Measurements from ENCODE around the gene NFATC2.
"Not testable (repeated sequence)": the region's sequence is repeated elsewhere in the genome, so short reads cannot be mapped to it uniquely, and the experiment has no call there.

The NFATC2 gene

GRCh38 chr20:51354191-51354768 is 188.2 kb downstream of the NFATC2 start:
- no peak for ATAC-seq
- no peak for DNase-seq

GRCh38 chr20:51353491-51353890 is 189.0 kb downstream of the NFATC2 start:
- ATAC-seq (no peak), DNase-seq (no peak)

- ATAC-seq (no peak), DNase-seq (no peak)
Measured at GRCh38 chr20:51352791-51353190, 189.7 kb downstream of the NFATC2 start.

- ATAC-seq: no peak
- DNase-seq: no peak
Measured at GRCh38 chr20:51350941-51351631, 191.4 kb downstream of the NFATC2 start.

GRCh38 chr20:51348876-51349275 is 193.6 kb downstream of the NFATC2 start:
- no peak for ATAC-seq
- no peak for DNase-seq

GRCh38 chr20:51347831-51348230 is 194.7 kb downstream of the NFATC2 start:
- no peak for ATAC-seq
- no peak for DNase-seq

- no peak for ATAC-seq
- no peak for DNase-seq
Measured at GRCh38 chr20:51346686-51347485, 195.6 kb downstream of the NFATC2 start.

- DNase-seq (no peak), ATAC-seq (no peak)
Measured at GRCh38 chr20:51345601-51346101, 196.9 kb downstream of the NFATC2 start.

GRCh38 chr20:51343802-51344201 is 198.7 kb downstream of the NFATC2 start:
- not testable (repeated sequence) for DNase-seq, ATAC-seq

GRCh38 chr20:51342510-51343236 is 199.8 kb downstream of the NFATC2 start:
- no peak for DNase-seq
- no peak for ATAC-seq

GRCh38 chr20:51341581-51341980 is 200.9 kb downstream of the NFATC2 start:
- DNase-seq: no peak

GRCh38 chr20:51340451-51340840 is 202.1 kb downstream of the NFATC2 start:
- ATAC-seq: no peak
- no peak for DNase-seq

More at GRCh38 chr20:51341581-51341980, 200.9 kb downstream of the NFATC2 start:
- ATAC-seq: no peak

GRCh38 chr20:51339721-51340450 is 202.6 kb downstream of the NFATC2 start:
- ATAC-seq (no peak), DNase-seq (no peak)

- no peak for DNase-seq
- ATAC-seq: no peak
Measured at GRCh38 chr20:51338692-51339440, 203.7 kb downstream of the NFATC2 start.

GRCh38 chr20:51337126-51337805 is 205.3 kb downstream of the NFATC2 start:
- ATAC-seq: no peak
- no peak for DNase-seq
